ENCODE measurements around the gene CCDC34.
A peak's percentile ranks its signal among the peaks of the same experiment; 100 is the strongest.

GRCh38 chr11:27296497-27296896, 66.5 kb downstream of the CCDC34 start:
- TF ChIP-seq CTCF (conservative IDR thresholded peaks at IDR 0.05; ENCODE audit: low read depth, low read length) (peak; percentile 73), MAZ (IDR thresholded peaks at IDR 0.05; ENCODE audit: borderline replicate concordance, low read depth, low read length) (no peak), NFE2L2 (IDR thresholded peaks at IDR 0.05; ENCODE audit: low read depth, low read length) (no peak), POLR2A (IDR thresholded peaks at IDR 0.05; ENCODE audit: low read depth, low read length) (no peak), USF2 (IDR thresholded peaks at IDR 0.05; ENCODE audit: low read depth, low read length) (no peak), SMC3 (IDR thresholded peaks at IDR 0.05; ENCODE audit: low read depth, low read length) (peak; percentile 87), RCOR1 (IDR thresholded peaks at IDR 0.05; ENCODE audit: insufficient replicate concordance, low read length) (no peak), FOS (IDR thresholded peaks at IDR 0.05; ENCODE audit: low read depth, low read length) (no peak), RFX5 (IDR thresholded peaks at IDR 0.05; ENCODE audit: low read depth, low read length) (no peak)

All from IMR-90 (cell line).